GM18517 (cell line): ENCODE measurements around the gene ERCC5.
A peak's percentile ranks its signal among the peaks of the same experiment; 100 is the strongest.

Experiments used
- ATAC-seq: cut with Tn5 transposase; IDR thresholded peaks from one replicate; pipeline ENCODE4 v1.9.1; 2021; ENCODE audit warnings: mild to moderate bottlenecking, moderate library complexity; ENCODE audit not compliant: unreplicated experiment

The ERCC5 gene

DNA sequence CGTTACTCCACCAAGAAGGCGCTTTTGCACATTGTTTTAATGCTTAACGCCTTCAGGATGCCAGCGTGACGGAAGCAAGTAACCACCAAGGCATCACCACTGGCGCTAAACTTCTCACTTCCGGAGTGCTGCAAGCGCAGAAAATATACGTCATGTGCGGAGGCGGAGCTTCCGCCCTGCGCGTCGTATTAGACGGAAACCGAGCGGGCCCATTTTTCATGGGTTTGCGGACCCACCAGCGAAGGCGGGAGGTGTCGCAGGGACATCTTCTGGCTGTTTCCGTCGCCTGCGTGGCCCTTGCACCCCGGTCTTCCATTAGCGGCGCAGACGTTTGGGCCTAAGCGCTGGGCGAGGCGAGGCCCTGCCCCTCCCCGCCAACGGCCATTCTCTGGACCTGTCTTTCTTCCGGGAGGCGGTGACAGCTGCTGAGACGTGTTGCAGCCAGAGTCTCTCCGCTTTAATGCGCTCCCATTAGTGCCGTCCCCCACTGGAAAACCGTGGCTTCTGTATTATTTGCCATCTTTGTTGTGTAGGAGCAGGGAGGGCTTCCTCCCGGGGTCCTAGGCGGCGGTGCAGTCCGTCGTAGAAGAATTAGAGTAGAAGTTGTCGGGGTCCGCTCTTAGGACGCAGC is at the start of gene ERCC5:
Gene ERCC5, plus strand, starts transcription at position 403 of the 631 bp plus-strand sequence. CDS start 235 bp downstream, outside the sequence.
- peak; percentile 80 for ATAC-seq

DNA sequence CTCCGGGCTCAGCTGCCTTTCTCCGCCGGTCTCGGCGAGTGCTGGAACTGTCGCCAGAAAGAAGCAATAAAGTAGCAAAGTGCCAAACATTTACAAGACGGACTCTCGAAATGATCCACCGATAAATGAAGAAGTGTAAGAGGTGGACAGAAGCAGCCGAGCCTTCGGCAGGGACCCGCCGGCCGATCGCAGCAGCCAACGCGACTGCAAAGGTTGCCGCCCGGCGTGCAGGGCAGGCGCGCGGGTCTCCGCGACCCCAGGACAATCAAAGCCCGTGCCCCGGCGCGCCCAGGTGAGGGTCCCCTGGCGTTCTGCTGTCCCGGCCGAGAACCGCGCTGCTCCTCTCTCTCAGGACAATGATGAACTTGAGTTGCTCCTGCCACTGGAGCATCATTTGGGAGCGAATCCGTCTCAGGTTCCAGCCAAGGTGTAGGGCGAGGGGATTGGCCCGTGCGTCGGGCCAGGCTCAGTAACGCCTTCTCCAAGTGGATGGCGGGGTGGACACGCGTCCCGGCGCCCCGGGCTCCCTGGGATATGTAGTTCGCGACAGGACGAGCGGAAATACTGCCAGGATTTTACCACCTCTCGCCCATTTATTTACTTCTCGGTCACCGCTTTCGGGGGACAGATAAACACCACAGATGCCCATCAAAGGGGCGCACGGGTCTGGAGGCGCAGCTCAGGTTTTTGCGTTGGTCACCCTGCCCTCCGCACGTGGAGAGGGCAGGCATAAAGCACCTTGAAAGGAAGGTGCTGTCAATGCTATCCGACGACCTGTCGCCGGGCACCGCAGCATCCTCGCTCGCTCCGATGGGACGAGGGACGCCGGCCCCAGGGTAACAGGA is 47.0 kb upstream of the ERCC5 start, which contains the start of the genes BIVM and POGLUT2:
Gene BIVM, plus strand, starts transcription at position 539 of the 845 bp plus-strand sequence. CDS start 8,149 bp downstream, outside the sequence.
Gene POGLUT2, minus strand, starts transcription at position 396 of the 845 bp plus-strand sequence. Its CDS starts 306 bp downstream, at position 90.
- ATAC-seq: peak; percentile 80

DNA sequence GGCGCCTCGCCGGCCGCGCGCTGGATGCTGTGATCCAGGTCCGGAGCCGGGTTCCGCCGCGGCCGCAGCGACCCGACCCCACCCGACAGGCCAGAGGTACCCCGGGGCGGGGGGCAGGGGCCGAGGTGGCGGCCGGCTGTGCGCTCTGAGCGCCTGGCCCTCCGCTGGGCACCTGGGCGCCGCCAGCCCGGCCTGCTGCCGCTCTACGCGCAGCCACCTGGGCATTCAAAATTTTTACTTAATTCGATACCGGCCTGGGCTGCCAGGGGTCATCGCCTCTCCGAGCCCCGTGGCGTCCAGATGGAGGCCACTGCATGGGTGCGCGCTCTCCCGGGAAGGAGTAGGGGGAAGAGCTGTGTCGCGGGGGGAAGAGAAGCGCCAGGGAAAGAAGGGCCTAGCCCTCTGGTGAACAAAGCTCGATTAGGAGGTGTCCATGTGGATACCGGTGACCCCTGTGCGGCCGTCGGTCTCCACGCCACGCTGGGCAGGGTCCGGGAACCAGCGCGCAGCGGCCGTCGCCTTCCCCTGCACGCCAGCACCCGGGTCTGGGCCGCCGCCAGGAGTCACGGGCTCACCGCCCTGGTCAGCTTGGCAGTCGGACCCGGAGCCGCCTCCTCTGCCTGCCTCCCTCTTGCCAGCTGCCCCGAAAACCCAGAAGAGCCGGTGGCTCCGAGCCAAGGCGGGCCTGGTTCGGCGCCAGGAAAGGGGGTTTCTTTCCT is 46.2 kb upstream of the ERCC5 start:
- peak; percentile 2 for ATAC-seq

- peak; percentile 78 for ATAC-seq
These were observed 45.4 kb upstream of the ERCC5 start for GRCh38 chr13:102800145-102801041.

GRCh38 chr13:102805680-102806079 is 40.2 kb upstream of the ERCC5 start:
- ATAC-seq: no peak

GRCh38 chr13:102807699-102808098 is 38.1 kb upstream of the ERCC5 start:
- ATAC-seq: no peak

DNA sequence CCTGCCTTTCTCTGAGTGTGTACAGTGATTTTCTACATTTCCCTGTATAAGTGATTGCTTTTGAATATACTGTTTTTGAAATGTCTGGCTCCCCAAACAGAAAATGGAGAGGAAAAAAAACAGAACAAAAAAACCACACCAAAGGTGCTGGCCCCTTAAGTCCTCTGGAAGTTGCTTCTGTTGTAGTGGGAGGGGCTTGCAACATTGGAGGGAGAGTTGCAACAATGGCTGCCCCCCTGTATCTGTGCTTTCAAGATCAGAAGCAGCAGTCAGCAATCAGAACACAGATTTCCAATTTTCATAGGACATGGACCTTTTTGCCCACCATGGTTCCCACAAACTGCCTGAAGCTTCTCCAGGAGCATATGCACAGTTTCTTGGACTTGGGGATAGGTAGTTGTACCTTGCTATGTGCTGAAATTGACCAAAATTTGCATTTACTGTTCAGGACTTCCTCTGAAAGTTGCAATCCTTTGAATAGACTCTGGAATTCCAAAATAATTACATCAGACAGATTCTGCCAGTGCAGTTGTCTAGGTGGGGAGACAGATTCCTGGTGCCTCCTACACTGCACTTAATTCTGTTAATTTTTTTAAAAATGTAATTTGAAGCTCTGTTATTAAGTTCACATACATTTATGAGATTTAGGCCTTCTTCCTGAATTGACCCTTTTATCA is 33.1 kb upstream of the ERCC5 start:
- no peak for ATAC-seq

- ATAC-seq: no peak
These were observed 31.7 kb upstream of the ERCC5 start for GRCh38 chr13:102814025-102814607.

GRCh38 chr13:102814793-102815192 is 31.0 kb upstream of the ERCC5 start:
- ATAC-seq: no peak

- ATAC-seq: no peak
These were observed 30.0 kb upstream of the ERCC5 start for GRCh38 chr13:102815788-102816187.

DNA sequence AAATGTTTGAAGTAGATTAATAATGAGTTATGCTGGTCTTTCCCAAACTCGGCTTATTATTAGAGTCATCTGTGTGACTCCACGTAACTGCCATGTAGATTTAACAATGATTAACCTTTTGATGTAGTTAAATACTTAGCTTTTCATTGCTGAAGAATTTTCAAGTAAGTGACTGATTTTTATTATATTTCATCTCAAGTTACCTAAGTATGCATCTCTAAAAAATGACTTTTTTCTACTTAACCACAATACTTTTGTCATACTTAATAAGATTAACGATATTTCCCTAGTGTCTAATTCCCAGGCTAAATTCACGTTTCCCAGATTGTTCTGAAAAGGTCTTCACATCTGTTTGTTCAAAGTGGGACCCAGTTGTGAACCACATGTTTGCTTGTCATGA is 29.1 kb upstream of the ERCC5 start:
- no peak for ATAC-seq

GRCh38 chr13:102817241-102817640 is 28.6 kb upstream of the ERCC5 start:
- no peak for ATAC-seq

- ATAC-seq: no peak
These were observed 27.9 kb upstream of the ERCC5 start for GRCh38 chr13:102817907-102818306.

DNA sequence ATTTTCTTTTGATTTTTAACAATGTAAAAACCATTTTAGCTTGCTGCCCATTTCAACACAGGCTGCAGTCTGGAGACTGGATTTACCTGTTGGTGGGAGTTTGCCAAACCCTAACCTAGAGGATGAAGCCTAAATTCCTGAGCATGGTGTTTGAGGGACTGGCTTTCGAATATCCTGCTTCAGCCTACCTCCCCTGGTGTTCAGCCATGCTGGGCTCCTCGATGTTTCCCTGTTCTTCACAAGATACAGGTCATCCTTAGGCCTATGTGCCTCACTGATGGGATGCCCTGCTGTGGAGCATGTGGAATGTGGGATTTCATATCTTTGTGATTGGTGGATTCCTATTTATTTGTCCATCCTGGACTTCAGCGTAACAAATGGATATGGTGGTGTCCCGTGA is 20.4 kb upstream of the ERCC5 start:
- no peak for ATAC-seq

GRCh38 chr13:102825921-102826706 is 19.7 kb upstream of the ERCC5 start:
- ATAC-seq: no peak

GRCh38 chr13:102830646-102831045 is 15.2 kb upstream of the ERCC5 start:
- no peak for ATAC-seq

DNA sequence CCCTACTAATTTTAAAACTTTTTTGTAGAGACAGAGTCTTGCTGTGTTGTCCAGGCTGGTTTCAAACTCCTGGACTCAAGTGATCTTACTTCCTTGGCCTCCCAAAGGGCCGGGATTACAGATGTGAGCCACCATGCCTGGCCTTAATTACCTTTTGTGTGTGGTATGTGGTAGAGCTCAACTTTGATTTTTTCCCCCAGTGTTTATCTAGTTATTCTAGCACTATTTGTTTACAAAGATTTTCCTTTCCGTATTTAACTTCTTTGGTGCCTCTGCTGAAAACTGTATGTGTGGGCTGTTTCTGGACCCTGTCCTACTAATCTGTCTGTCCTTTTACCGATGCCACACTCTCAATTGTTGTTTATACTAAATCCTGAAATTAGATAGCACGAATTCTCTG is 9.4 kb upstream of the ERCC5 start:
- no peak for ATAC-seq

- ATAC-seq: no peak
These were observed 7.6 kb upstream of the ERCC5 start for GRCh38 chr13:102838273-102838672.

GRCh38 chr13:102838982-102839381 is 6.8 kb upstream of the ERCC5 start:
- ATAC-seq: no peak
